SJSA1 (cell line): Measurements from ENCODE around the gene RORC. TPM values are rescaled to one million over a fixed set of nuclear protein-coding genes. Genes with fewer than 3 reads are reported as not detected.
A peak's percentile ranks its signal among the peaks of the same experiment; 100 is the strongest.

Experiments
- DNase-seq, 2 experiments: peaks; one replicate each; pipeline ENCODE4 v3.0.0-alpha.2; 2015 to 2020; ENCODE audit warnings: low spot score in 2 of 2, low read depth in 1 of 2
- H3K27ac ChIP-seq: fragments of 250-450 bp; sonication (Bioruptor Pico); 2 replicates; pipeline ENCODE4 v1.5.1; 2020; ENCODE audit warnings: mild to moderate bottlenecking, moderate library complexity
- H3K27me3 ChIP-seq: fragments of 250-450 bp; sonication (Bioruptor Pico); replicated peaks from 2 replicates; pipeline ENCODE4 v1.5.1; 2020; ENCODE audit warnings: mild to moderate bottlenecking, moderate library complexity
- H3K36me3 ChIP-seq: fragments of 250-450 bp; sonication (Bioruptor Pico); 2 replicates; pipeline ENCODE4 v1.5.1; 2020; ENCODE audit warnings: mild to moderate bottlenecking
- H3K4me1 ChIP-seq: fragments of 250-450 bp; sonication (Bioruptor Pico); replicated peaks from 2 replicates; pipeline ENCODE4 v1.6.1; 2021; ENCODE audit warnings: mild to moderate bottlenecking
- H3K4me3 ChIP-seq: fragments of 250-450 bp; sonication (Bioruptor Pico); 2 replicates; pipeline ENCODE4 v1.5.1; 2020; ENCODE audit warnings: mild to moderate bottlenecking
- H3K9me3 ChIP-seq: fragments of 250-450 bp; sonication (Bioruptor Pico); replicated peaks from 2 replicates; pipeline ENCODE4 v1.5.1; 2020; ENCODE audit warnings: mild to moderate bottlenecking
- total RNA-seq: library from RNA; depleted of rRNA; stranded (reverse); fragments of >200 nt; shearing (Covaris generic); gene quantifications from 2 replicates; pipeline ENCODE4 v1.2.3, GENCODE V29; 2014

Gene RORC
- total RNA-seq, 1 experiment from 2014 or later = not detected

DNA sequence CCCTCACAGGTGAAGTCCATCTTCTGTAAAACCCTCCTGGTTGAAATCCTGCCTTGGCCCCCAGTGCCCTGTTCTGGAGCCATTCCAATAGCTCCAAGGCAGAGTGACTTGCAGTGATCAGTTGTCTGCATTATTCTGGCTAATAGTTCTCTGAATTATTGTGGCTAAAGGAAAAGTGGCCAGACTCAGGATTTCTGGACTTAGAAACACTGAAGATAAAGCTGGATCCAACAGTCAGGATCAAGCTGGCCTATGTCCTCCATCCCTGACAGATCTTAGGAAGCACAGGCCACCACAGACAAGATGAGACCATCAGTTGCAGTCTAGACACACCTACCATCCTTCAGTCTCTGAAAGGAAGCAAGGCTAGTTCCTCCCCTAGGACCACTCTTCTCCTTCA, 8.8 kb upstream of the RORC start:
- Histone ChIP-seq H3K4me1 (peaks cover 27% of the 10 kb centered on the region), H3K27me3 (no peaks in the 10 kb centered on the region), H3K36me3 (no peaks in the 10 kb centered on the region), H3K9me3 (no peaks in the 10 kb centered on the region), H3K27ac (peak overlapping the region; percentile 57), H3K4me3 (peak overlapping the region; percentile 37)
- DNase-seq = no peak

DNA sequence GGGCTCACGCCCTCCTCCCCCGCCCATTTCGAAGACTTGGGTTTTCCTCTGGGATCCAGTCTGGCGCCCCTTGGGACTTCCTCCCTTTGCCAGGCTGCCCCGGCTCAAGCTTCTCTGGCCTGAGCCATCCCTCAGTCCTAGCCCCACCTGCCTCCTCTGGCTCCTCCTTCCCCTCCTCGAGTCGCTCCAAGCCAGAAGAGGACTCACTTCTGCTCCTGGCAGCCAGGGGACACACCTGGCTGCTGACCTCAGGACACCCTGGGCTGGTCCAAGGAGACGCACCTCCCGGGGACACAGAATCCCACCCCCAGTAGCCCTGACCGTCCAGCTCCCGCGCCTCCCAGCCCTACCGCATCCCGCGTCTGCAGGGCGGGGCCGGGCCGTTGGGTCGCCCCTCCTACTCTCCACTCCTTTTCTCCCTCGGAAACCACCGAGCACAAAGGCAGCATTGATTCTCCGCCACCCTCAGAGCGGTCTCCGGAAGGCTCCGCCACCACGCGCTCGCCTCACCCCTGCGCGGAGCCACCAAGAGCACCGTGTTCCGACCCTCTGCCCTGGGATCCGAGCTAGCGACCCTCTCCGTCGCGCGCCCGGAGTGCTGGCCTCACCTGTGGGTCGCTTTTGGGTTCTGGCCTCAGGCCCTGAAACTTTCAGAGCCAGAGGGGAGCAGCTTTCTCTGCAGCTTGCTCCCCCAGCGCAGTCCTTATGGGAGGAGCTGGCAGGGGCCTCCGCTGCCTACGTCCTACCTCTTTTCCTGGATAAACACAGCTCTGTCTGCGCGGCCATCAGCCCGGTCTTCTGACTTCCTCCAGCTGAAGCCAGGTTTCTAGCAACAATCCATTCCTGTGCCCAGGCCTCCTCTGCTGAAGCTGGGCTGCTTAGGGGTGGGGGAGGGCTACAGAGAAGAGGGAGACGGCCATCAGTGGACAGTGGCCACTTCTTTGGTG, 8.1 kb upstream of the RORC start, which contains the start of gene C2CD4D:
TSS of gene C2CD4D (minus strand) at position 364 of the 947 bp plus-strand sequence. CDS start 831 bp downstream, outside the sequence.
- no peaks in the 10 kb centered on the region for H3K27me3 ChIP-seq

DNA sequence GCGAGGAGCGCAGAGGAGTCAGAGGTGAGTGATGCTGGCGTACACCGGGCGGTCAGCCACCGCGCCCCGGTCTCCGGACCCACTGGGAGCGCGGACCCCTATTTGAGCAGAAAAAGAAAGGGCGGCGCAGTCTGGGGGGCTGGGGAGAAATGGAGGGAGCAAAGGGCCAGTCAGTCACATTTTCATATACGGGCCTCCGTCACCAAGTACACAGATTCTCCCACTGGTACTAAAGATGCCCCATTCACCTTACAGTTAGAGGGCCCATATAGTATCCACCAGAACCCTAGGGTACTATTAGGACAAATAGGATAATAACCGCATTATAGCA, 7.4 kb upstream of the RORC start:
- Histone ChIP-seq H3K27ac (no peak overlapping the region), H3K4me1 (peaks cover 27% of the 10 kb centered on the region), H3K9me3 (no peaks in the 10 kb centered on the region), H3K4me3 (no peak overlapping the region), H3K27me3 (no peaks in the 10 kb centered on the region), H3K36me3 (no peaks in the 10 kb centered on the region)
- no peak for DNase-seq

More for the DNA sequence above, 8.1 kb upstream of the RORC start, which contains the start of gene C2CD4D:
- Histone ChIP-seq H3K4me1 (peaks cover 27% of the 10 kb centered on the region), H3K9me3 (no peaks in the 10 kb centered on the region), H3K4me3 (peak within 1 kb of the TSS; percentile 37), H3K36me3 (no peaks in the 10 kb centered on the region), H3K27ac (peak within 1 kb of the TSS; percentile 57)
- DNase-seq = peak; percentile 51 to 67

DNA sequence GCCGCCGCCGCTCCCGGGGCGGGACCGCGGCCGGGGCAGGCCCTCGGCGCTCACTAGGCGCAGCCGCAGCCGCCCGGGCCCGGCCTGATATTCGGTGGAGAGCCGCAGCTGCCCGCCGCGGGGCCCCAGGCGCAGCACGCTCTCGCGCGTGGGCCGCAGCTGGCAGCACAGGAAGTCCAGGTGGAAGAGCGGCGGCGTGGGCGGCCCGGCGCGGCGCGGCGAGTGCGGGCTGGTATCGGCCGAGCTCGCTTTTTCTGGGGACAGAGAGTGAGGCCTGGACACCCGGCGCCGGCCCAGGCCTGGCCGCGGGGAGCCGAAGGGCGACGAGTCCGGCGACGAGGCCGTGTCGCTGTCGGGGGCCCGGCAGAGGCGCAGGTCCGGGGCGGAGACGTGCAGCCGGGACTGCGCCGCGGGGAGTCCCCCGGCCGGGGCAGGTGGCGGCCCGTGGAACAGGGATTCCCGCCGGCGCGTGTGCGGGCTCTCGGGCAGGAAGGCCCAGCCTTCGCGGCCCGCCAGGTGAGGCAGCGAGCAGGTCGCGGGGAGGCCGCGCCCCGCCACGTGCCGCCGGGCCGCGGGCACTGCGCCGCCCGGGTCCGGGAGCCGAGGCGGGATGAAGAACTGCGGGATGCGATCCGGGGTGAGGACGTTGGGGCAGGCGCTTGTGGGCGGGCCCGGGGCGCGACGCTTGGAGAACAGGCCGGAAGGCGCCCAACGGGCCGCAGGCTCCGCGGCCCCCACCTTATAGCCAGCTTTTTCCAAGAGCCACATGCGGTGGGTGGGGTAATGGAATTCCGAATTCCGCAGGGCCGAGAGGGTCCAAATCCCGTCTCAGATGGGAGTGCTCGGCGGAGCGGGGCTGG, 6.8 kb upstream of the RORC start:
- H3K9me3 ChIP-seq = no peaks in the 10 kb centered on the region
- H3K4me3 ChIP-seq = no peak overlapping the region
- no peak for DNase-seq
- no peaks in the 10 kb centered on the region for H3K27me3 ChIP-seq
- H3K4me1 ChIP-seq = peaks cover 27% of the 10 kb centered on the region
- no peaks in the 10 kb centered on the region for H3K36me3 ChIP-seq
- H3K27ac ChIP-seq = no peak overlapping the region

DNA sequence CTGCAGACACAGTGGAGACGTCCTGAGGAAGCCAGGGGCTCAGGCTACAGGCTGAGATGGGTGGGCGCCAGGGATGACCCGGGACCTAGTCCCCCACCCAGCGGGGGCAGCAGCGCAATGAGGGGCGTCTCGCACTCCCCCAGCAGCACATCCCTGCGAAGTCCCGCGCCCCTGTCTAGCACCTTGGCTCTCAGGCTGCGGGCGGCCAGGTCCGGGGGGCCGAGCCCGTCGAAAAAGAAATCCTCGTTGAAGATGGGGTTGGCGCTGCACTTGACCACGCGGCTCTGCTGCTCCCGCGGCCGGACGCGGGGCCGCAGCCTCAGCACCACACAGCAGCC, 6.3 kb upstream of the RORC start:
- Histone ChIP-seq H3K4me3 (no peak overlapping the region), H3K36me3 (no peaks in the 10 kb centered on the region), H3K27me3 (no peaks in the 10 kb centered on the region), H3K9me3 (no peaks in the 10 kb centered on the region), H3K4me1 (peaks cover 27% of the 10 kb centered on the region), H3K27ac (no peak overlapping the region)
- DNase-seq = no peak

DNA sequence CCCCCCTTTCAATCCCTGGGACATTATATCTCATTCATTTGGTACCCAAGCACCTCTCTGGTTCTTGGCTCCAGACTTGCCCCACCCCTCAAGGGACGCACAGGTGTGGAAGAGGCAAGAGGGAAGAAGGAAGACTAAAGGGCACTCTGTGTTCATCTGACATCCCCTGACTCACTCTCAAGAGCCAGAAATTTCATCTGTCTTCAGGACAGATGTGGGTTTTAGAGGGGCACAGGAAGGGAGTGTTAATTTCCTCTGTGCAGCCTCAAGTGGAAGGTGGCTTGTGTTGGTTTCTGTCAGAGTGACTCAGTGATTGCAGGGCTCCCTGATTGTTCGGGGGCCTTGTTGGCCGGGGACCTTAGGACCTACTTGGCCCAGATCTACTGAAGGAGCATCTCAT, 5.6 kb upstream of the RORC start:
- no peak overlapping the region for H3K4me3 ChIP-seq
- no peaks in the 10 kb centered on the region for H3K36me3 ChIP-seq
- DNase-seq = no peak
- peaks cover 27% of the 10 kb centered on the region for H3K4me1 ChIP-seq
- H3K27ac ChIP-seq = no peak overlapping the region
- H3K9me3 ChIP-seq = no peaks in the 10 kb centered on the region
- H3K27me3 ChIP-seq = no peaks in the 10 kb centered on the region

DNA sequence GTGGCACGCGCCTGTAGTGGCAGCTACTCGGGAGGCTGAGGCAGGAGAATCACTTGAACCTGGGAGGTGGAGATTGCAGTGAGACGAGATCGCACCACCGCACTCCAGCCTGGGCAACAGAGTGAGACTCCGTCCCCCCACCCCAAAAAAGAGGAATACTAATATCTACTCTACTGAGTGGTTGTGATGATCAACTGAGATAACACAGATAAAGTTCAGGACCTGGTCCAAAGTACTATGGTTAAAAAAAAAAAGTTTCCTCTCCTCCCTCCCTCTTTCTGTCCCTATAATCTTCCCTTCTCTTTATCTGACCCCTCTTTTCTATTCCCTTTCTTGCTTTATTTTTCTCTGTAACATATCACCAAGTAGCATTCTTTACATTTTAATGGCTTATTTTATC, 4.0 kb upstream of the RORC start:
- Histone ChIP-seq H3K36me3 (no peaks in the 10 kb centered on the region), H3K27ac (no peak overlapping the region), H3K27me3 (no peaks in the 10 kb centered on the region)

DNA sequence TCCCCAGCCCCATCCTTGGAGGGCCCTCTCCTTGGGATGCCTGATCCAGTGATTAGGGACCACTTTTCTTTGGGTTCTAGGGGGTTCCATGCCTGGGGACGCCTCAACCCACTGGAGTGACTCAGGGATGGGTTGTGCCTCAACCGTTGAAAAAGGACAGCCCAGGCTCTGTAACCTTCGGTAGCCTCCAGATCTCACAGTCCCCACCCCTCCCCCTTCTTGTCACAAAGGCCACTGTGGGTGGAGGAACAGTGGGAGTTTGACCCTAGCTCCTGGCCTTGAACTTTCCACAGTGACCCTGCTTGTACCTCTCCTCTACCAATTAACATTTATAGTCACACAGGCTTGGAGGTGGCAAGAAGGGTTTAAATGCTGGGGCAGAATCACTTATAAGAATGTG, 2.6 kb upstream of the RORC start:
- Histone ChIP-seq H3K27ac (no peak overlapping the region), H3K9me3 (no peaks in the 10 kb centered on the region), H3K4me3 (no peak overlapping the region), H3K27me3 (no peaks in the 10 kb centered on the region), H3K4me1 (peaks cover under 1% of the 10 kb centered on the region), H3K36me3 (no peaks in the 10 kb centered on the region)
- no peak for DNase-seq

More for the DNA sequence above, 4.0 kb upstream of the RORC start:
- no peaks in the 10 kb centered on the region for H3K9me3 ChIP-seq
- DNase-seq = no peak
- H3K4me3 ChIP-seq = no peak overlapping the region
- peaks cover 14% of the 10 kb centered on the region for H3K4me1 ChIP-seq

DNA sequence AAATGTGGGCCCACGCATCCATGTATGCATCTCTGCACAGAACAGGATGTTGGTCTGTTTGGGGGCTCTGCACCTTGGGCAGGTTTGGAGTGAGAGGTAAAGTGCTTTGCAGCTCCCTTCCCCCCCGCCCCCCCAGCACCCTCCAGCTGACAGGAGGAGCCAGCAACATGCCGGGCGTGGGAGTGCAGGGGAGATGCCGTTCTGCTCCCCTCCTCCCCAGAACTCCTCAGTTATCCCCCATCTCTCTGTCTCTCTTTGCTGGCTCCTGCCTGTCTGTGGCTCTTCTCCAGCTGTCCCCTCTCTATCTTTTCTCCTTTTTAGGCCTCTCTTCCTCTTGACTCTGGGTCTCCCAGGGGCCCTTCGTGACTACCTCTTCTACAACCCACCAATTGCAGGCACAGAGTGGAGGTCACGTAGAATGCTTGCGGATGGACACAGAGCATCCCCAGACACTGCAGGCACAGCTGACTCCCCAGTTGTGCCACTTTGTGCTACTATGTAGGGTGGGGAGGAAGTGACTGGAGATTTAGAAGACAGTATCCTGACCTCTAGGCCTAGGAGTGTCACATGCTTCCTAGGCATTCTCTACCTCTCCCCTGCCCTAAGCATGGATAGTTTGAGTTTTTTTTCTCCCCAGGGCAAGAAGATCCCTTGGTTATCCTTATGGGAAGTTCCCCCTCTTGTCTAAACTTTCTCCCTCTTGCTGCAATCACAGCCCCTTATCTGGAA, 1.7 kb upstream of the RORC start:
- DNase-seq = no peak
- no peak overlapping the region for H3K4me3 ChIP-seq
- H3K4me1 ChIP-seq = no peaks in the 10 kb centered on the region
- H3K27ac ChIP-seq = no peak overlapping the region
- H3K27me3 ChIP-seq = no peaks in the 10 kb centered on the region
- no peaks in the 10 kb centered on the region for H3K9me3 ChIP-seq
- H3K36me3 ChIP-seq = no peaks in the 10 kb centered on the region

DNA sequence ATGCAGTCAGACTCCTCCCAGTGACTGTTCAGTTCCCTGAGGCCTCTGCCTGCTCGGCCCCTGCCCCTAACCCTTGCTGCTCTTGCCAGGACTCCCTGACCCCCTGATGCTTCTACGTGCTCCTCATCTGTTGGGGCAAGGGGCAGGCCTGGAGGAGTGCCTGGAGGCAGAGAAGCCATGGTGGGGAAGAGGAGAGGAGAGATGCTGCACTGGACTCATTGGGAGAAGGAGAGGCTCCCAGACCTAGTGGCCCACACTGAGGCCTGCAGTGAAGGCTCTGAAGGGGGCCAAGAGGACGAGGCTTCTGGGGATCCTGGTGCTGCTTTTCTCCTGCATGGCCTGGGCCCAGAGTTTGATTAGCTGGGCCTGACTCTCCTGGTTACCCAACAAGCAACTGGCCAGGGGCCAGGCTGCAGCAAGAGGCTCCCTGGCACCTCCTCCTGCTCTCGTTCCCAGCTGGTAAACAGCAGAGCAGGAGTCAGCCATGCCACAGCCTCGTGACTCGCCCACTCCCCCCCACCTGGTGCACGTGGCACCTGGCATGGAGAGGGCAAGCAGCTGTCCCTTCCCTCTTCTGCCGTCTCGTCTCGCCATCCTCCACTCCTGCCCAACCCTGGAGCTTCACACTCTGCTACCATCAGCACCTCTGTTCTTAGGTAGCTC, 847 bp upstream of the RORC start:
- Histone ChIP-seq H3K36me3 (no peaks in the 10 kb centered on the region), H3K9me3 (no peaks in the 10 kb centered on the region), H3K27me3 (no peaks in the 10 kb centered on the region), H3K4me3 (no peak overlapping the region), H3K4me1 (no peaks in the 10 kb centered on the region), H3K27ac (no peak overlapping the region)
- DNase-seq = no peak

DNA sequence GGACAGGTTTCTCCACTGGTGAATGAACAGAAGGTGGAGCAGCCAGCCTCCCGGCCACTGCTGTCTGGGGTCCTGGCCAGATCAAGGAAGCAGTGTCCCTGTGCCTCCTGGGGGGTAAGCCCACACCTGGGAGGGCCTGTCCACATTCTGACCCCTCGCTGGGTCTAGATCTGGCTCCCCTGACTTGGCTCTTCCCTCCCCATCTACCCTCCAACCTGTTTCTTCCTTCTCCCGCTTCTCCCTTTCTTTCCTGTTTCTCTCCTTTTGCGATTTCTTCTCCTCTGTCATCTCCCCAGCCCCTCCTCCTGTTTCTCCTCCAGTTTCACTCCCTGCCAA, 378 bp downstream of the RORC start:
- no peaks in the 10 kb centered on the region for H3K27me3 ChIP-seq
- H3K4me1 ChIP-seq = no peaks in the 10 kb centered on the region
- no peaks in the 10 kb centered on the region for H3K9me3 ChIP-seq
- H3K36me3 ChIP-seq = no peaks in the 10 kb centered on the region
- H3K27ac ChIP-seq = no peak overlapping the region
- DNase-seq = no peak
- no peak overlapping the region for H3K4me3 ChIP-seq

DNA sequence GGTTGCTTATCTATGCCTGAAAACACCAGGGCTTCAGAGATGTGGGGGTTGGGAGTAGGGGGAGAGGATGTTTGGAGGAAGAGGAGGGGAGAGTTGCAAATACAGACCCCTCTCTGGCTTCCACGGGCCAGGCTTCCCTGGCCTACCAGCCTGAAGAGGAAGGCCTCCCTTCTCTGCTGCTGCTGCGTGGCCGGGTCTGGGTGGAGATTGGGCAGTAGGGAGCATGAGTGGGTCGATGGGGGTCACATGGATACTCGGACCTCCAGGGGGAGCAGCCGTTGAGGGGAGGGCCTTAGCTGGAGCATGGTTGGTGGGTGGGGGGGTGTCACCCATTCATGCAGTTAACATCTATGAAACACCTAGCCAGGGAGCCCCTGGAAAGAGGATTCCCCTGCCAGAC, 1.5 kb downstream of the RORC start:
- no peaks in the 10 kb centered on the region for H3K27me3 ChIP-seq
- H3K27ac ChIP-seq = no peak overlapping the region
- H3K9me3 ChIP-seq = no peaks in the 10 kb centered on the region
- no peak for DNase-seq
- H3K36me3 ChIP-seq = no peaks in the 10 kb centered on the region
- H3K4me1 ChIP-seq = no peaks in the 10 kb centered on the region
- no peak overlapping the region for H3K4me3 ChIP-seq

DNA sequence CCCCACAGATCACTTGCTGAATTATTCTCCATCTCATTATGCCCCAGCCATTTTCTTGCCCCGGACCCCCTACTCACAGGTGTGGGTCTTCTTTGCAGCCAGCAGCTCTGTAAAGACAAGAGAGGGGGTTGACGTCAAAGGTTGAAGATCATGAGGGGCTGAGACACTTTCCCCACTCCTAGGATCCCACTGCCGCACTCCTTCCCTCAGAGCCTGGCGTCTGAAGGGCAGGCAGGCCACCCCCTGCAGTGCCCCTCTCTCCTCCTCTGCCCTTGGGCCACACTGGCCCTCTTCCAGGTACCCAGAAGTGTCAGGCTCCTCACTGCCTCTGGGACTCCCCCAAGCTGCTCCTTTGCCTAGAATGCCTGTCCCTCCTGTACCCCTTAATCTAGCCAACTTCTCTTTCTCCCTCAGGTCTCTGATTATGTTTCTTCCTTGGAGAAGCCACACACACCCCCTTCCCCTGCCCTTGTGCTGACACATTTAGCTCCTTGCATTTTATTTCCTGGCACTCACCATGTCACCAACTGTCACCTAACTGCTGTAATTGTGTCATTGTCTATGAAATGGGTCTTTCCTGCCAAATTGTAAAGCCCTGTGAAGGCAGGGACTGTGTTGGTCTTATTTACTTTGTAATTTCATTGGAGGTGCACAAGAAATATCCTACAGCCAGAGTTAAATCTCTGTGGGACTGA, 2.1 kb downstream of the RORC start:
- DNase-seq = no peak
- Histone ChIP-seq H3K36me3 (no peaks in the 10 kb centered on the region), H3K9me3 (no peaks in the 10 kb centered on the region), H3K27me3 (no peaks in the 10 kb centered on the region), H3K4me3 (no peak overlapping the region), H3K27ac (no peak overlapping the region), H3K4me1 (no peaks in the 10 kb centered on the region)
